K562 (cell line): Measurements from ENCODE around the gene PDIA5. TPM values are rescaled to one million over a fixed set of nuclear protein-coding genes. Genes with fewer than 3 reads are reported as not detected.

ENCODE experiments used
- ATAC-seq: fragments of 200-7000 bp; cut with Tn5 transposase; 3 replicates; pipeline ENCODE4 v1.9.1; 2020; ENCODE audit warnings: moderate library complexity
- BruUV-seq: library from RNA; stranded (reverse); fragments of 400-500 nt; replicated peaks from 2 replicates; lab custom pipeline; 2021; lab: Mats Ljungman, UMichigan
- CTCF ChIA-PET: fragments of 300-600 bp; formaldehyde crosslinking; extraction: SDS; loops from one replicate; lab custom pipeline; 2021; ENCODE audit warnings: low intra/inter-chr PET ratio; lab: Yijun Ruan, JAX
- POLR2A ChIA-PET: fragments of 300-600, 350-650 bp; sonication (Branson Sonifier 250); formaldehyde crosslinking; extraction: SDS; loops from one replicate; lab custom pipeline; 2021; ENCODE audit warnings: antibody characterized with exemption, inconsistent platforms; lab: Yijun Ruan, JAX
- DNase-seq, 4 experiments: peaks; one replicate each; pipeline versions ENCODE4 v3.0.0 to v3.0.0-alpha.2; 2011 to 2018; ENCODE audit warnings: low spot score in 3 of 4, mixed read lengths in 3 of 4; ENCODE audit errors: extremely low read depth in 1 of 4
- FAIRE-seq: peaks from 2 replicates; lab custom pipeline; 2011; peaks lifted over from hg19 to GRCh38; lab: Jason Lieb, UNC
- H2AFZ ChIP-seq: 2 replicates; pipeline ENCODE4 v1.6.0; 2011; ENCODE audit warnings: low read depth, low read length, control low read depth, inconsistent platforms
- H3K27ac ChIP-seq: fragments of 200-600 bp; 3 replicates; pipeline ENCODE4 v1.8.0; 2011; ENCODE audit warnings: low read depth, mild to moderate bottlenecking, control low read depth, inconsistent platforms, low read length, moderate library complexity, mixed read lengths; ENCODE audit errors: extremely low read depth
- H3K27me3 ChIP-seq, 2 experiments: fragments of 300-600 bp in 1 of 2; 2 replicates in 1 of 2; 3 replicates in 1 of 2; pipeline versions ENCODE4 v1.6.0 to v1.8.0; 2011; ENCODE audit warnings: inconsistent platforms in 2 of 2, low read length in 2 of 2, mild to moderate bottlenecking in 1 of 2, mixed read lengths in 1 of 2, moderate library complexity in 1 of 2; ENCODE audit not compliant: control insufficient read depth in 2 of 2, insufficient read depth in 2 of 2
- H3K36me3 ChIP-seq: fragments of 300-600 bp; 3 replicates; pipeline ENCODE4 v1.8.0; 2011; ENCODE audit warnings: mild to moderate bottlenecking, low read length, inconsistent platforms; ENCODE audit not compliant: control insufficient read depth, insufficient read depth
- H3K4me1 ChIP-seq, 2 experiments: fragments of 200-600 bp in 1 of 2; replicated peaks in 1 of 2; 2 replicates in 1 of 2; 3 replicates in 1 of 2; pipeline versions ENCODE4 v1.5.1 to v1.8.0; 2011; ENCODE audit warnings: inconsistent platforms in 2 of 2, low read length in 2 of 2, mild to moderate bottlenecking in 1 of 2, mixed read lengths in 1 of 2, moderate library complexity in 1 of 2; ENCODE audit not compliant: control insufficient read depth in 2 of 2, insufficient read depth in 2 of 2
- H3K4me2 ChIP-seq: 2 replicates; pipeline ENCODE4 v1.6.1; 2011; ENCODE audit warnings: low read length, control low read depth, inconsistent platforms, mixed read lengths; ENCODE audit not compliant: insufficient read depth
- H3K4me3 ChIP-seq: fragments of 200-600 bp; sonication (generic), shearing (Covaris generic); 2 replicates; pipeline ENCODE4 v1.5.1; 2016; ENCODE audit warnings: control low read depth, inconsistent platforms
- H3K79me2 ChIP-seq: fragments of 200-600 bp; 3 replicates; pipeline ENCODE4 v1.8.0; 2011; ENCODE audit warnings: low read length, inconsistent platforms; ENCODE audit not compliant: control insufficient read depth, insufficient read depth
- H3K9ac ChIP-seq, 2 experiments: 2 replicates each; pipeline versions ENCODE4 v1.6.0 to v1.6.1; 2011; ENCODE audit warnings: low read depth in 2 of 2, low read length in 2 of 2, control low read depth in 1 of 2, inconsistent platforms in 1 of 2, mild to moderate bottlenecking in 1 of 2, mixed read lengths in 1 of 2; ENCODE audit not compliant: insufficient read depth in 1 of 2
- H3K9me1 ChIP-seq: one replicate; pipeline ENCODE4 v1.6.0; 2011; ENCODE audit warnings: inconsistent platforms, mild to moderate bottlenecking, low read length, moderate library complexity; ENCODE audit not compliant: control insufficient read depth, insufficient read depth
- H3K9me3 ChIP-seq: replicated peaks from 2 replicates; pipeline ENCODE4 v1.5.1; 2011; ENCODE audit warnings: low read depth, low read length, inconsistent platforms; ENCODE audit not compliant: control insufficient read depth, insufficient read depth
- H4K20me1 ChIP-seq: replicated peaks from 2 replicates; pipeline ENCODE4 v1.6.1; 2011; ENCODE audit warnings: low read length, inconsistent platforms, mixed read lengths; ENCODE audit not compliant: control insufficient read depth, insufficient read depth
- YBX1 ChIP-seq: fragments of 450-650 bp; IDR thresholded peaks from 2 replicates; pipeline ENCODE4 v1.7.1; 2016; ENCODE audit warnings: mild to moderate bottlenecking
- ZNF79 ChIP-seq: fragments of 250-450 bp; sonication (Bioruptor Pico); IDR thresholded peaks from 2 replicates; pipeline ENCODE4 v1.4.0; 2020; ENCODE audit warnings: low read depth, mild to moderate bottlenecking, moderate library complexity
- WGBS: fragments of 100-300 bp; shearing (Covaris generic); methylation state at CpG from one replicate; pipeline ENCODE4 v1.1.6; 2016; ENCODE audit warnings: low coverage, mixed read lengths; ENCODE audit not compliant: insufficient coverage; ENCODE audit errors: missing lambda C conversion rate; 5-methylcytosine and 5-hydroxymethylcytosine counted together
- in situ Hi-C: fragments of 300-500 bp; cut with MboI; formaldehyde crosslinking; loops from 4 replicates; pipeline ENCODE4 v1.15.0; 2018; ENCODE audit warnings: inconsistent platforms, mixed read lengths
- intact Hi-C: fragments of 100-400 bp; cut with micrococcal nuclease; formaldehyde crosslinking; loops from 2 replicates; pipeline ENCODE4 v1.14.2; 2022
- polyA plus RNA-seq, 8 experiments: library from polyadenylated mRNA; depleted of rRNA in 4 of 8; stranded (reverse) in 5 of 8; unstranded in 3 of 8; fragments of >200 nt; fragmentation: Nextera tagmentation in 2 of 8; fragmentation: Illumina TruSeq in 1 of 8; extraction: Ambion mirVana in 2 of 8; extraction: Trizol in 1 of 8; gene quantifications; 2 replicates each; pipeline versions ENCODE4 v1.2.1 to v1.2.3, GENCODE V29; 2011 to 2014; ENCODE audit warnings: inconsistent platforms in 1 of 8, missing spikeins in 1 of 8
- total RNA-seq, 7 experiments: library from RNA; depleted of rRNA in 6 of 7; stranded (reverse); fragments of >200 nt in 6 of 7; fragmentation: Illumina TruSeq in 2 of 7; extraction: Trizol in 2 of 7; gene quantifications; 2 replicates each; pipeline versions ENCODE4 v1.2.1 to v1.2.3, GENCODE V29; 2011 to 2021; ENCODE audit warnings: low replicate concordance in 1 of 7
- TF ChIP-seq, protein P1 (sequence below), 3 experiments: IDR thresholded peaks in 2 of 3; conservative IDR thresholded peaks in 1 of 3; 2 replicates each; pipeline ENCODE4 v1.5.1; 2011 to 2012; ENCODE audit warnings: low read length in 3 of 3, mild to moderate bottlenecking in 3 of 3, control low read depth in 2 of 3, improper control_type of control experiment in 1 of 3, inconsistent platforms in 1 of 3, low read depth in 1 of 3, mixed read lengths in 1 of 3, moderate library complexity in 1 of 3; ENCODE audit not compliant: insufficient read depth in 2 of 3
- TF ChIP-seq, protein P2 (sequence below): fragments of 450-650 bp; IDR thresholded peaks from 2 replicates; pipeline ENCODE4 v1.6.1; 2014; ENCODE audit warnings: low read depth, mild to moderate bottlenecking, moderate library complexity, borderline replicate concordance

Gene PDIA5
- total and polyA plus RNA-seq, 9 of the 15 experiments (the other 6 are each of a cell fraction or from before 2014, with no cell fraction given), result 3.4 to 31.8 (median 19.6) TPM

DNA sequence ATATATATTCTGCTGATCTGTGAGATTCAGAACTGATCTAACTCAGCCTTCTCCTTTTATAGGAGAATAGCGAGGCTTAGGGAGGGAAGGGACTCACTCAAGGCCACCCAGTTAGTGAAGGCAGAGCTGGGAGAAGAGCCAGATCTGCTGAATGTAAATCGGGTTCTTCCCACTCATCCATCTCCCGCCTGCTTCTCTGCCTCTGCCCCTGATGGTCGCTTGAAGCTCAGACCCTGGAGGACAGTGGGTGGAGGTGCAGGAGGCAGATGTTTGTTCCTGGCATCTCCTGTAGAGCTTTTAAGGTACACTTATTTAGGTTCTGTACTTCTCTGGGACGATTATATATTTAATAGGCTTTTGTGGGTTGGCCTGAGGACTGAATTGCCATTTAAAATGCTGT, 4.3 kb downstream of the PDIA5 start:
- peak in 1 of 4 experiments; percentile 22 for DNase-seq
- WGBS, result 37% methylated on average over 5 of the region's 5 CpGs
- H3K79me2 ChIP-seq, result peaks cover 91% of the 10 kb centered on the region
- intact Hi-C loops, result no loop called here
- no peak overlapping the region for H2AFZ ChIP-seq
- H3K9me3 ChIP-seq, result no peaks in the 10 kb centered on the region
- H3K4me3 ChIP-seq, result no peak overlapping the region
- no TSS peak for BruUV-seq
- H3K27me3 ChIP-seq, result no peaks in the 10 kb centered on the region
- FAIRE-seq, result no peak
- TF ChIP-seq, protein P1, sequence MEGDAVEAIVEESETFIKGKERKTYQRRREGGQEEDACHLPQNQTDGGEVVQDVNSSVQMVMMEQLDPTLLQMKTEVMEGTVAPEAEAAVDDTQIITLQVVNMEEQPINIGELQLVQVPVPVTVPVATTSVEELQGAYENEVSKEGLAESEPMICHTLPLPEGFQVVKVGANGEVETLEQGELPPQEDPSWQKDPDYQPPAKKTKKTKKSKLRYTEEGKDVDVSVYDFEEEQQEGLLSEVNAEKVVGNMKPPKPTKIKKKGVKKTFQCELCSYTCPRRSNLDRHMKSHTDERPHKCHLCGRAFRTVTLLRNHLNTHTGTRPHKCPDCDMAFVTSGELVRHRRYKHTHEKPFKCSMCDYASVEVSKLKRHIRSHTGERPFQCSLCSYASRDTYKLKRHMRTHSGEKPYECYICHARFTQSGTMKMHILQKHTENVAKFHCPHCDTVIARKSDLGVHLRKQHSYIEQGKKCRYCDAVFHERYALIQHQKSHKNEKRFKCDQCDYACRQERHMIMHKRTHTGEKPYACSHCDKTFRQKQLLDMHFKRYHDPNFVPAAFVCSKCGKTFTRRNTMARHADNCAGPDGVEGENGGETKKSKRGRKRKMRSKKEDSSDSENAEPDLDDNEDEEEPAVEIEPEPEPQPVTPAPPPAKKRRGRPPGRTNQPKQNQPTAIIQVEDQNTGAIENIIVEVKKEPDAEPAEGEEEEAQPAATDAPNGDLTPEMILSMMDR (IDR thresholded peaks at IDR 0.05 in 2 of 3, conservative IDR thresholded peaks at IDR 0.05 in 1 of 3; ENCODE audit: insufficient read depth in 2 of 3, low read depth in 1 of 3, low read length in 3 of 3), result peak in 2 of 3 experiments; percentile 11 to 30; a peak in 1 of 6 replicates
- TF ChIP-seq YBX1, result no peak
- TF ChIP-seq ZNF79 (CRISPR knock-in tag), result no peak
- TF ChIP-seq, protein P2, sequence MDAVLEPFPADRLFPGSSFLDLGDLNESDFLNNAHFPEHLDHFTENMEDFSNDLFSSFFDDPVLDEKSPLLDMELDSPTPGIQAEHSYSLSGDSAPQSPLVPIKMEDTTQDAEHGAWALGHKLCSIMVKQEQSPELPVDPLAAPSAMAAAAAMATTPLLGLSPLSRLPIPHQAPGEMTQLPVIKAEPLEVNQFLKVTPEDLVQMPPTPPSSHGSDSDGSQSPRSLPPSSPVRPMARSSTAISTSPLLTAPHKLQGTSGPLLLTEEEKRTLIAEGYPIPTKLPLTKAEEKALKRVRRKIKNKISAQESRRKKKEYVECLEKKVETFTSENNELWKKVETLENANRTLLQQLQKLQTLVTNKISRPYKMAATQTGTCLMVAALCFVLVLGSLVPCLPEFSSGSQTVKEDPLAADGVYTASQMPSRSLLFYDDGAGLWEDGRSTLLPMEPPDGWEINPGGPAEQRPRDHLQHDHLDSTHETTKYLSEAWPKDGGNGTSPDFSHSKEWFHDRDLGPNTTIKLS, result no peak
- CTCF ChIA-PET, result no interaction called here
- H3K9me1 ChIP-seq, result peaks cover 15% of the 10 kb centered on the region
- H3K9ac ChIP-seq, result no peak overlapping the region
- no peak overlapping the region for H3K27ac ChIP-seq
- in situ Hi-C loops, result no loop called here
- no peak overlapping the region for H3K4me2 ChIP-seq
- no peak for ATAC-seq
- peaks cover 52% of the 10 kb centered on the region for H4K20me1 ChIP-seq
- peaks cover 8% of the 10 kb centered on the region; the same call in 2 of the 3 replicates for H3K36me3 ChIP-seq
- POLR2A ChIA-PET, result interaction anchor here (0.7 to 2.0 kb wide), 2 partner anchors 10 to 48 kb away, joined by 5 to 9 read pairs; no protein-coding TSS in a partner anchor
- H3K4me1 ChIP-seq, result peaks cover 31 to 34% of the 10 kb centered on the region in 2 experiments
